ENCODE results near the gene CCRL2. TPM values are rescaled to one million over a fixed set of nuclear protein-coding genes. Genes with fewer than 3 reads are reported as not detected.

Gene CCRL2, protein sequence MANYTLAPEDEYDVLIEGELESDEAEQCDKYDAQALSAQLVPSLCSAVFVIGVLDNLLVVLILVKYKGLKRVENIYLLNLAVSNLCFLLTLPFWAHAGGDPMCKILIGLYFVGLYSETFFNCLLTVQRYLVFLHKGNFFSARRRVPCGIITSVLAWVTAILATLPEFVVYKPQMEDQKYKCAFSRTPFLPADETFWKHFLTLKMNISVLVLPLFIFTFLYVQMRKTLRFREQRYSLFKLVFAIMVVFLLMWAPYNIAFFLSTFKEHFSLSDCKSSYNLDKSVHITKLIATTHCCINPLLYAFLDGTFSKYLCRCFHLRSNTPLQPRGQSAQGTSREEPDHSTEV
- polyA plus RNA-seq (ENCODE audit: low read depth in 6 of 6): 1 to 10 TPM in 3 of 6 donors, under 1 TPM in 2, not detected in 1; 0.73 to 1.8 (median 1.2) TPM

DNA sequence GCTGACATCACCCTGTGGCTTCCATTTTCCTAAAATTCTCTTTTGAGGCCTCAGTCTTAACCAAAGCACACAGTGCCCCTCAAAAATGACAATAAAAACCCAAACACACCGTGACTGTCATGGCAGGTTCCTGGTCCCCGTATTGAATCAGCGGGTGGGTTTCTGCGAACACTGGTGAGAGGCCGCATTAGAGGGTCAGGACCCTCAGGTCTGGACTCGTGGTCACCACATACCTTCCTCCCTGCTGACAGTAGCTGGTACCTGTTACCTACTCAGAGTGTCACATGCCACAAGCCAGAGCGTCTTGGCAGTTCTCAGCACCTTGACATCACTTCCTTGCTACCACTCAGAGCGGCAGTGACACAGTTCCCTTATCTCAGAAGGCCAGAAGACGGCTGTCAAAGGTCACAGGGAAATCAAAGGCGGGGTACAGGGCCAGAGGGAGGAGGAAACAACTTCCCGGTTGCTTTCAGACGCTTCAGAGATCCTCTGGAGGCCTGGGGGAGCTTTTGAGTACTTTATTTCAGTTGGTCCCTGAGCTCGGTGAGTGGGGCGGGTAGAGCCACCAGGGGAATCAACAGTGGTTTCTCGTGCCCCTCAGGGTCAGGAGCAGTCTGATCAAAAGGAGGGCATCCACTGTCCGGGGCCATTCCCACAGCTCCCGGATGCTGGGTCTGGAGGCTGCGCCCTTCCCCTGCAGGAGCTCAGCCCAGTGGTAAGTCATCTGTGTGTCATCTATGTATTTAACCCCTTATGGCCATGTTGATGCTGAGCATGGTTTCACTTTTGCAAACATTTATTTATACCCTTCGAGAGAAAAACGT, at the start of gene CCRL2, which contains the start of gene CCR5AS:
Gene CCRL2, plus strand, starts transcription at position 472 of the 824 bp plus-strand sequence. CDS start 821 bp downstream, outside the sequence.
Gene CCR5AS, minus strand, starts transcription at position 279 of the 824 bp plus-strand sequence.
- Mint-ChIP-seq H3K4me3 (peak within 1 kb of the TSS; percentile 86 to 94 (median 90)), H3K27ac (peak within 1 kb of the TSS; percentile 89 to 97 (median 92)), H3K4me1 (peaks cover 21 to 34% (median 26%) of the 10 kb centered on the region in 3 donors), H3K27me3 (no peaks in the 10 kb centered on the region), H3K9me3 (peaks cover 0 to 5% (median 0%) of the 10 kb centered on the region in 7 donors), H3K36me3 (no peaks in the 10 kb centered on the region)
- DNase-seq (peak; percentile 33), ATAC-seq (ENCODE audit: low read depth in 2 of 2) (peak; percentile 89 to 91)

DNA sequence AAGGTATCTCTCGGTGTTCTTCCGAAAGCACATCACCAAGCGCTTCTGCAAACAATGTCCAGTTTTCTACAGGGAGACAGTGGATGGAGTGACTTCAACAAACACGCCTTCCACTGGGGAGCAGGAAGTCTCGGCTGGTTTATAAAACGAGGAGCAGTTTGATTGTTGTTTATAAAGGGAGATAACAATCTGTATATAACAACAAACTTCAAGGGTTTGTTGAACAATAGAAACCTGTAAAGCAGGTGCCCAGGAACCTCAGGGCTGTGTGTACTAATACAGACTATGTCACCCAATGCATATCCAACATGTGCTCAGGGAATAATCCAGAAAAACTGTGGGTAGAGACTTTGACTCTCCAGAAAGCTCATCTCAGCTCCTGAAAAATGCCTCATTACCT, 48.6 kb upstream of the CCRL2 start:
- Mint-ChIP-seq H3K4me1 (peaks cover 38 to 60% (median 40%) of the 10 kb centered on the region in 3 donors), H3K4me3 (no peak overlapping the region), H3K36me3 (peaks cover 0 to 3% of the 10 kb centered on the region in 2 donors), H3K9me3 (no peaks in the 10 kb centered on the region), H3K27ac (no peak overlapping the region), H3K27me3 (no peaks in the 10 kb centered on the region)
- ATAC-seq (ENCODE audit: low read depth in 2 of 2): no peak
- DNase-seq: no peak

DNA sequence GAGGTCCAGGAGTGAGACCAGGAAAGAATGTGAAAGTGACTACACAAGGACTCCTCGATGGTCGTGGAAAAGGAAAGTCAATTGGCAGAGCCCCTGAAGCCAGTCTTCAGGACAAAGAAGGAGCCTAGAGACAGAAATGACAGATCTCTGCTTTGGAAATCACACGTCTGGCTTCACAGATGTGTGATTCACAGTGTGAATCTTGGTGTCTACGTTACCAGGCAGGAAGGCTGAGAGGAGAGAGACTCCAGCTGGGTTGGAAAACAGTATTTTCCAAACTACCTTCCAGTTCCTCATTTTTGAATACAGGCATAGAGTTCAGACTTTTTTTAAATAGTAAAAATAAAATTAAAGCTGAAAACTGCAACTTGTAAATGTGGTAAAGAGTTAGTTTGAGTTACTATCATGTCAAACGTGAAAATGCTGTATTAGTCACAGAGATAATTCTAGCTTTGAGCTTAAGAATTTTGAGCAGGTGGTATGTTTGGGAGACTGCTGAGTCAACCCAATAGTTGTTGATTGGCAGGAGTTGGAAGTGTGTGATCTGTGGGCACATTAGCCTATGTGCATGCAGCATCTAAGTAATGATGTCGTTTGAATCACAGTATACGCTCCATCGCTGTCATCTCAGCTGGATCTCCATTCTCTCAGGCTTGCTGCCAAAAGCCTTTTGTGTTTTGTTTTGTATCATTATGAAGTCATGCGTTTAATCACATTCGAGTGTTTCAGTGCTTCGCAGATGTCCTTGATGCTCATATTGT, 47.1 kb upstream of the CCRL2 start:
- H3K27ac Mint-ChIP-seq: no peak overlapping the region
- H3K4me3 Mint-ChIP-seq: no peak overlapping the region
- H3K36me3 Mint-ChIP-seq: peaks cover 0 to 3% of the 10 kb centered on the region in 2 donors
- peaks cover 27 to 45% (median 31%) of the 10 kb centered on the region in 3 donors for H3K4me1 Mint-ChIP-seq
- no peak for DNase-seq
- no peaks in the 10 kb centered on the region for H3K9me3 Mint-ChIP-seq
- H3K27me3 Mint-ChIP-seq: no peaks in the 10 kb centered on the region
- ATAC-seq (ENCODE audit: low read depth in 2 of 2): no peak

DNA sequence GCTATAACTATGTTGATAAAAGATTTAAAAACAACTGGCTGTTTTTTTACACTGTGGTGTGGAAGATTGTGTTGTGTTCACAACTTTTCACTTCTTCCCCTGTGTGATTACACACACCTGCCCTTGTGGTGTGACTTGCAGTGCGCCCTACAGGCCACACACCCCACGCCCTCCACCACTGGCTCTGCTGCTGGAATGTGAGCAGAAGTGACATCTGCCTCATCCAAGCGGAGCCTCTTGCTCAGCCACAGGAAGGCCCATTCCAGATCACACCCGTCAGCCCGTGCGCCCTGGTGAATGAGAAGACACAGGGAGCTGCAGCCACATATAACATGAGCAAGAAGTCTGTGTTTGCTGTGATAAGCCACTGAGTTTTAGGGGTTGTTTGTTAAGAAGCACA, 46.2 kb upstream of the CCRL2 start:
- no peaks in the 10 kb centered on the region for H3K9me3 Mint-ChIP-seq
- ATAC-seq (ENCODE audit: low read depth in 2 of 2): no peak
- H3K4me1 Mint-ChIP-seq: peaks cover 23 to 38% (median 24%) of the 10 kb centered on the region in 3 donors
- DNase-seq: no peak
- H3K27ac Mint-ChIP-seq: peak overlapping the region in 1 of 6 donors; percentile 46
- H3K4me3 Mint-ChIP-seq: no peak overlapping the region
- peaks cover 0 to 3% of the 10 kb centered on the region in 2 donors for H3K36me3 Mint-ChIP-seq
- H3K27me3 Mint-ChIP-seq: no peaks in the 10 kb centered on the region

DNA sequence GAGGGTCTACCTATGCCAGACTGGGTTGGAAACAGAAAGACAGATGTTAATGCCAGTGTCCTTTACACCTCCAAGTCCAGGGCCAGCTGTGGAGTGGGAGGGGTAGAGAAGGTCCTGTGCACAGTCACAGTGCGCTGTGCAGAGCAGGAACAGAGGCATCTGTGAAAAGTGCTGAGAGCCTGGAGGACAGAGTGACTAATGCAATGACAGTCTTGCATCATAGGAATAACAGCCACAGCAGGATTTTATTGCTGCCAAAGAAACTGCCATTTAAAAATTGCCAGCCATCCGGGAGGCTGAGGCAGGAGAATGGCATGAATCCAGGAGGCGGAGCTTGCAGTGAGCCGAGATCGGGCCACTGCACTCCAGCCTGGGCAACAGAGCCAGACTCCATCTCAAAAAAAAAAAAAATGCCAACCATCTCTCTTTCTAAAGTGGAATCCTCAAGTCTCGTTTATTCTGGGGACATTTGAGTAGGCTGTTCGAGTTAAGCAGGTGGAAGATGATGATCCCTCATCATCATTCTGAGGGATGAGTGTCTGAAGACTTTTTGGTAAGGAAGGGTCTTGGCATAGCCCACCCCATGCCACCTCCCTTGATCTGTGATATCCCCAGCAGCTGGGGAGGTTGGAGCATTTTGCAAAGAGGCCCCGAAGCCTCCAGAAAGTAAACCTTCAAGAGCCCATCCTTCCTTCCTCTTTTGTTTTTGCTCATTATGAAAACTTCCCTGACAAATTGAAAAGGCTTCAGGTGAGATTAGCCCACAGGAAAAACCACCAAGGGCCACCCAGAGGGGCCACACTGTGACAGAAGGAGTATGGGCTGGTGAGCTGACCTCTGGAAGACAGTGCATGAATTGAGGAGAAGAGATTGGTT, 45.4 kb upstream of the CCRL2 start:
- Mint-ChIP-seq H3K27me3 (no peaks in the 10 kb centered on the region), H3K4me1 (peaks cover 19 to 31% (median 24%) of the 10 kb centered on the region in 3 donors), H3K36me3 (peaks cover 0 to 3% of the 10 kb centered on the region in 2 donors), H3K4me3 (peak overlapping the region in 1 of 8 donors; percentile 52), H3K9me3 (no peaks in the 10 kb centered on the region), H3K27ac (no peak overlapping the region)
- ATAC-seq (ENCODE audit: low read depth in 2 of 2): no peak
- DNase-seq: no peak

DNA sequence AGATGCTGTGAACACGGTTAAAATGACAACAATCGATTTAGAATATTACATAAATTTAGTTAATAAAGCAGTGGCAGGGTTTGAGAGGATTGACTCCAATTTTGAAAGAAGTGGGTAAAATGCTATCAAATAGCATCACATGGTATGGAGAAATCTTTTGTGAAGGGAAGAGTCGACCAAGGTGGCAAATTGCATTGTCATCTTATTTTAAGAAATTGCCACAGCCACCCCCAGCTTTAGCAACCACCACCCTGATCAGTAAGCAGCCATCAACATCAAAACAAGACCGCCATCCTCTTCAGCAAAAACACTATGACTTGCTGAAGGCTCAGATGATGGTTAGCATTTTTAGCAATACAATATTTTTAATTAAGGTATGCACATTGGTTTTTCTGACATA, 42.0 kb upstream of the CCRL2 start:
- ATAC-seq (ENCODE audit: low read depth in 2 of 2): no peak
- H3K27me3 Mint-ChIP-seq: no peaks in the 10 kb centered on the region
- H3K36me3 Mint-ChIP-seq: no peaks in the 10 kb centered on the region
- no peak for DNase-seq
- no peak overlapping the region for H3K27ac Mint-ChIP-seq
- no peak overlapping the region for H3K4me3 Mint-ChIP-seq
- peaks cover 19 to 32% (median 24%) of the 10 kb centered on the region in 3 donors for H3K4me1 Mint-ChIP-seq
- H3K9me3 Mint-ChIP-seq: no peaks in the 10 kb centered on the region

DNA sequence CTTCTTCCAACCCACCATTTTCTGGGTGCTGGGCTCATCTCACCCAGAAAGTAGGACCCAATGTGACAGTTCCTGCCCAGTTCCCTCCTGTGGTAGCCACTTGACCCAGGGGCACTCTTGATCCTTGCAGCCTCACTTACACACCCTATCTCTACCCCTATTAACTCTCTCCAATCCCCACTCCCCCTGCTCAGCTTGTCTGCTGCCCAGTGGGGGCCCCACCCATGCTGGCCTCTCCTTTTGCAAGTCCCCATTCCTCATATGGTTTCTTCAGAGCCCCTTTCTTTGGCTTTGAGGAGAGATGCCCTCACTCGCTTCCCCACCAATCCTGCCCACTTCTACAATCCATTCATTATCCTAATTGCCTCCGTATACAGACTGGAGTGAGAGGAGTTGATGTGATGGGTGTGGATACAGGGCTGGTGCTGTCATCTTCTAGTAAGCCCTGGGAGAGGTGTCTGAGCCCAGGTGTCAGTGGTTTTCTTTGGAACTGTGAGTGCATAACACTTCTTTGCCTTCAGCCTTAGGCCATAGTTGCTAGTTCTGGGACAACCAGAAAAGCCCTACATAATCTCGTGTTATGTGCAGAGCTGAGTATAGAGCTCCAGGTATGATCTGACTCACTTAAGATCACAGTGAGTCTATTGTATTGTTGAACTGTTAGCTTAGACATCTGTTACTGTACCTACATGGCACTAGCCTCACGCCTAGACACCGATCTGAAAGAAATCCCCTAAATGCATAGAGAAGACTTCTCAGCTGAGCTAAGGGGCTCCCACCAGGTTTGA, 41.1 kb upstream of the CCRL2 start:
- Mint-ChIP-seq H3K36me3 (no peaks in the 10 kb centered on the region), H3K4me3 (peak overlapping the region in 1 of 8 donors; percentile 36), H3K27me3 (no peaks in the 10 kb centered on the region), H3K4me1 (peaks cover 15 to 29% (median 28%) of the 10 kb centered on the region in 3 donors), H3K9me3 (no peaks in the 10 kb centered on the region), H3K27ac (no peak overlapping the region)
- DNase-seq: no peak
- no peak for ATAC-seq (ENCODE audit: low read depth in 2 of 2)

DNA sequence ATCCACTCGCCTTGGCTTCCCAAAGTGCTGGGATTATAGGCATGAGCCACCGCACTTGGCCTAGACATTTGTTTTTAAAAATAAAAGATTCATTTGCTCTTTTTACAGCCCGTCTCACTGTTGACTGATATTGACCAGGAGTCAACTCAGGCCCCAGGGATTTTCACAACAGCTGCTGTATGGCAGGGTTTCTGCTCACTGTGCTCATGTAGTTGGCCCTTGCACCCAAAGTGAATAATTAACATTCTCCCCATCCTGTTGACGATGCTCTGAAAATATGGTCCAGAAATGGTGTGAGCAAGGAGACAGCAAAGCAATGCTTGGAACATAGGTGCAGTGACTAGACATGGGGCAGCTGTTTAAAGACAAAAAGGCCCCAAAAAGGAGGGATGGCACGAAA, 39.2 kb upstream of the CCRL2 start:
- no peaks in the 10 kb centered on the region for H3K36me3 Mint-ChIP-seq
- no peak overlapping the region for H3K27ac Mint-ChIP-seq
- H3K4me1 Mint-ChIP-seq: peaks cover 11 to 18% (median 14%) of the 10 kb centered on the region in 3 donors
- ATAC-seq (ENCODE audit: low read depth in 2 of 2): no peak
- no peaks in the 10 kb centered on the region for H3K27me3 Mint-ChIP-seq
- no peak for DNase-seq
- H3K4me3 Mint-ChIP-seq: no peak overlapping the region
- no peaks in the 10 kb centered on the region for H3K9me3 Mint-ChIP-seq

DNA sequence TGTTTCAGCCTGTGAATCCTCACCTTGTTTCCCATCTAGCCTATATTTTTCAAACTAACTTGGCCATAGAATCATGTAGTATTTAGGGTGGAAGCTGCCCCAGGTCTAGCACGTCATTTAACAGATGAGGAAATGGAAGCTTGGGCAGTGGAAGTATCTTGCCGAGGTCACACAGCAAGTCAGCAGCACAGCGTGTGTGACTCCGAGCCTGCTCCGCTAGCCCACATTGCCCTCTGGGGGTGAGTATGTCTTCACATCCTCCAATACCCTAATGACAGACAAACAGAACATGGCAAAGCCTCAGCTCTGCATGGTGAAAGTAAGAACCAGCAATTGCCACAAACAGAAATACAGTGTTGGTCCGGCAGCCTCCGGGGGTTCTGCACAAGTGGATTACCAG, 38.5 kb upstream of the CCRL2 start:
- Mint-ChIP-seq H3K27ac (peak overlapping the region in 2 of 6 donors; percentile 39 to 47), H3K27me3 (peaks cover 0 to 8% (median 0%) of the 10 kb centered on the region in 3 donors), H3K4me1 (peaks cover 11 to 18% (median 14%) of the 10 kb centered on the region in 3 donors), H3K4me3 (no peak overlapping the region), H3K9me3 (no peaks in the 10 kb centered on the region), H3K36me3 (no peaks in the 10 kb centered on the region)
- DNase-seq (peak; percentile 41), ATAC-seq (ENCODE audit: low read depth in 2 of 2) (peak; percentile 95)

DNA sequence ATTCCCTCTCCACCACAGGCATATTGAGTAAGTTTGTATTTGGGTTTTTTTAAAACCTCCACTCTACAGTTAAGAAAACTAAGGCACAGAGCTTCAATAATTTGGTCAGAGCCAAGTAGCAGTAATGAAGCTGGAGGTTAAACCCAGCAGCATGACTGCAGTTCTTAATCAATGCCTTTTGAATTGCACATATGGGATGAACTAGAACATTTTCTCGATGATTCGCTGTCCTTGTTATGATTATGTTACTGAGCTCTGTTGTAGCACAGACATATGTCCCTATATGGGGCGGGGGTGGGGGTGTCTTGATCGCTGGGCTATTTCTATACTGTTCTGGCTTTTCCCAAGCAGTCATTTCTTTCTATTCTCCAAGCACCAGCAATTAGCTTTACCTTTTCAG, 37.9 kb upstream of the CCRL2 start:
- Mint-ChIP-seq H3K27ac (peak overlapping the region in 1 of 6 donors; percentile 74), H3K36me3 (no peaks in the 10 kb centered on the region), H3K27me3 (peaks cover 0 to 9% (median 1%) of the 10 kb centered on the region in 3 donors), H3K4me1 (peaks cover 11 to 18% (median 14%) of the 10 kb centered on the region in 3 donors), H3K9me3 (no peaks in the 10 kb centered on the region), H3K4me3 (no peak overlapping the region)
- ATAC-seq (ENCODE audit: low read depth in 2 of 2) (no peak), DNase-seq (no peak)

DNA sequence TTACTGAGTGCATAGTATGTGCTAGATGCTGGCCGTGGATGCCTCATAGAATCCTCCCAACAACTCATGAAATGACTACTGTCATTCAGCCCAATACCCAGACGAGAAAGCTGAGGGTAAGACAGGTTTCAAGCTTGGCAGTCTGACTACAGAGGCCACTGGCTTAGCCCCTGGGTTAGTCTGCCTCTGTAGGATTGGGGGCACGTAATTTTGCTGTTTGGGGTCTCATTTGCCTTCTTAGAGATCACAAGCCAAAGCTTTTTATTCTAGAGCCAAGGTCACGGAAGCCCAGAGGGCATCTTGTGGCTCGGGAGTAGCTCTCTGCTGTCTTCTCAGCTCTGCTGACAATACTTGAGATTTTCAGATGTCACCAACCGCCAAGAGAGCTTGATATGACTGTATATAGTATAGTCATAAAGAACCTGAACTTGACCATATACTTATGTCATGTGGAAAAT, 37.4 kb upstream of the CCRL2 start:
- H3K27me3 Mint-ChIP-seq: peaks cover 5 to 14% (median 7%) of the 10 kb centered on the region in 3 donors
- H3K27ac Mint-ChIP-seq: peak overlapping the region in 1 of 6 donors; percentile 74
- no peaks in the 10 kb centered on the region for H3K9me3 Mint-ChIP-seq
- H3K4me1 Mint-ChIP-seq: peaks cover 11 to 18% (median 14%) of the 10 kb centered on the region in 3 donors
- DNase-seq (no peak), ATAC-seq (ENCODE audit: low read depth in 2 of 2) (no peak)
- H3K4me3 Mint-ChIP-seq: no peak overlapping the region
- no peaks in the 10 kb centered on the region for H3K36me3 Mint-ChIP-seq

Measured in naive B cell (primary cell).